H1 (cell line): Measurements from ENCODE around the gene MSI2. TPM values are rescaled to one million over a fixed set of nuclear protein-coding genes. Genes with fewer than 3 reads are reported as not detected.

ENCODE experiments used
- CTCF ChIA-PET: fragments of 300-600 bp; sonication (Branson Sonifier 250); formaldehyde crosslinking; loops from one replicate; lab custom pipeline; 2021; ENCODE audit not compliant: partially characterized antibody; lab: Charles Lee
- POLR2A ChIA-PET: fragments of 300-600 bp; sonication (Branson Sonifier 250); formaldehyde crosslinking; loops from one replicate; lab custom pipeline; 2021; ENCODE audit warnings: inconsistent platforms; ENCODE audit not compliant: partially characterized antibody; lab: Charles Lee
- DNase-seq, 2 experiments: peaks; one replicate each; pipeline versions ENCODE4 v3.0.0 to v3.0.0-alpha.2; 2010 to 2022; ENCODE audit warnings: low spot score in 2 of 2, low read depth in 1 of 2, mixed read lengths in 1 of 2
- FAIRE-seq: peaks from 2 replicates; lab custom pipeline; 2011; peaks lifted over from hg19 to GRCh38; lab: Jason Lieb, UNC
- H2AFZ ChIP-seq: 2 replicates; pipeline ENCODE4 v1.8.1; 2012; ENCODE audit warnings: low read length, inconsistent platforms
- H2AK5ac ChIP-seq: 2 replicates; pipeline ENCODE4 v1.6.1; 2013; ENCODE audit warnings: low read depth, low read length
- H2BK120ac ChIP-seq: replicated peaks from 2 replicates; pipeline ENCODE3; 2013; ENCODE audit warnings: low read depth, low read length, inconsistent platforms
- H2BK12ac ChIP-seq: 2 replicates; pipeline ENCODE4 v1.6.1; 2013; ENCODE audit warnings: low read depth, low read length
- H2BK15ac ChIP-seq: 2 replicates; pipeline ENCODE4 v1.6.1; 2013; ENCODE audit warnings: low read length
- H2BK20ac ChIP-seq: 2 replicates; pipeline ENCODE4 v1.6.1; 2013; ENCODE audit warnings: low read length
- H2BK5ac ChIP-seq: 2 replicates; pipeline ENCODE4 v1.6.1; 2013; ENCODE audit warnings: low read depth, low read length
- H3K14ac ChIP-seq: 2 replicates; pipeline ENCODE4 v1.6.1; 2013; ENCODE audit warnings: inconsistent platforms; ENCODE audit not compliant: insufficient read length
- H3K18ac ChIP-seq: 2 replicates; pipeline ENCODE4 v1.6.1; 2013; ENCODE audit warnings: low read length; ENCODE audit errors: extremely low read depth
- H3K23ac ChIP-seq: 2 replicates; pipeline ENCODE4 v1.6.1; 2013; ENCODE audit warnings: inconsistent platforms; ENCODE audit not compliant: insufficient read length
- H3K23me2 ChIP-seq: 2 replicates; pipeline ENCODE4 v1.6.1; 2013; ENCODE audit warnings: low read depth, low read length
- H3K27ac ChIP-seq: 2 replicates; pipeline ENCODE4 v1.6.1; 2011; ENCODE audit warnings: low read depth, low read length, inconsistent platforms
- H3K27me3 ChIP-seq, 4 experiments: replicated peaks in 1 of 4; 1 replicate in 1 of 4; 2 replicates in 3 of 4; pipeline versions ENCODE4 v1.6.1 to v1.8.1; 2011 to 2013; ENCODE audit warnings: low read length in 3 of 4, mild to moderate bottlenecking in 3 of 4, inconsistent platforms in 2 of 4, mixed read lengths in 2 of 4, moderate library complexity in 1 of 4; ENCODE audit not compliant: control insufficient read depth in 3 of 4, insufficient read depth in 3 of 4; ENCODE audit errors: extremely low read depth in 1 of 4
- H3K36me3 ChIP-seq, 4 experiments: 2 replicates each; pipeline versions ENCODE4 v1.6.1 to v1.8.1; 2011 to 2013; ENCODE audit warnings: mild to moderate bottlenecking in 4 of 4, low read length in 3 of 4, moderate library complexity in 2 of 4, control low read depth in 1 of 4, inconsistent platforms in 1 of 4; ENCODE audit not compliant: insufficient read depth in 4 of 4, control insufficient read depth in 2 of 4
- H3K4ac ChIP-seq: replicated peaks from 2 replicates; pipeline ENCODE3; 2013; ENCODE audit warnings: low read length, low read depth, mixed read lengths, inconsistent platforms; ENCODE audit not compliant: insufficient read length
- H3K4me1 ChIP-seq, 4 experiments: replicated peaks in 1 of 4; 1 replicate in 1 of 4; 2 replicates in 3 of 4; pipeline versions ENCODE4 v1.6.1 to v1.8.1; 2011 to 2013; ENCODE audit warnings: low read length in 3 of 4, inconsistent platforms in 2 of 4, mixed read lengths in 1 of 4; ENCODE audit not compliant: insufficient read depth in 4 of 4, control insufficient read depth in 3 of 4
- H3K4me2 ChIP-seq, 2 experiments: 2 replicates each; pipeline versions ENCODE4 v1.6.1 to v1.8.1; 2011 to 2013; ENCODE audit warnings: low read depth in 2 of 2, low read length in 2 of 2, control low read depth in 1 of 2, inconsistent platforms in 1 of 2, mild to moderate bottlenecking in 1 of 2; ENCODE audit not compliant: insufficient read depth in 1 of 2
- H3K4me3 ChIP-seq, 4 experiments: fragments of 200-600, 300-600 bp in 1 of 4; sonication (generic), shearing (Covaris generic), sonication (Bioruptor Twin) in 1 of 4; 2 replicates each; pipeline versions ENCODE4 v1.5.1 to v1.8.1; 2011 to 2016; ENCODE audit warnings: low read length in 4 of 4, low read depth in 3 of 4, control low read depth in 2 of 4, inconsistent platforms in 2 of 4, mild to moderate bottlenecking in 2 of 4, mixed read lengths in 1 of 4, moderate library complexity in 1 of 4; ENCODE audit not compliant: insufficient read depth in 2 of 4; ENCODE audit errors: extremely low read depth in 1 of 4
- H3K56ac ChIP-seq: replicated peaks from 2 replicates; pipeline ENCODE3; 2013; ENCODE audit warnings: low read depth, mild to moderate bottlenecking, mixed read lengths, low read length, inconsistent platforms; ENCODE audit not compliant: insufficient read length
- H3K79me1 ChIP-seq: 2 replicates; pipeline ENCODE4 v1.6.1; 2013; ENCODE audit warnings: low read depth, low read length, control low read depth
- H3K79me2 ChIP-seq, 2 experiments: 2 replicates each; pipeline versions ENCODE4 v1.6.1 to v1.8.1; 2012 to 2013; ENCODE audit warnings: low read length in 2 of 2, mild to moderate bottlenecking in 2 of 2, inconsistent platforms in 1 of 2; ENCODE audit not compliant: insufficient read depth in 2 of 2, control insufficient read depth in 1 of 2
- H3K9ac ChIP-seq, 4 experiments: replicated peaks in 1 of 4; 1 replicate in 1 of 4; 2 replicates in 3 of 4; pipeline versions ENCODE4 v1.6.1 to v1.8.1; 2011 to 2013; ENCODE audit warnings: low read depth in 3 of 4, low read length in 3 of 4, control low read depth in 2 of 4, mild to moderate bottlenecking in 2 of 4, moderate library complexity in 2 of 4, inconsistent platforms in 1 of 4; ENCODE audit errors: extremely low read depth in 1 of 4
- H3K9me3 ChIP-seq, 2 experiments: 2 replicates each; pipeline versions ENCODE4 v1.6.1 to v1.8.1; 2012 to 2013; ENCODE audit warnings: mild to moderate bottlenecking in 2 of 2, moderate library complexity in 2 of 2, control low read depth in 1 of 2, inconsistent platforms in 1 of 2, low read depth in 1 of 2, low read length in 1 of 2, mixed read lengths in 1 of 2; ENCODE audit not compliant: insufficient read depth in 2 of 2
- H4K20me1 ChIP-seq, 2 experiments: replicated peaks in 1 of 2; 2 replicates each; pipeline versions ENCODE3 to v1.8.1; 2011 to 2013; ENCODE audit warnings: inconsistent platforms in 2 of 2, low read length in 2 of 2, mild to moderate bottlenecking in 1 of 2; ENCODE audit not compliant: insufficient read depth in 2 of 2, control insufficient read depth in 1 of 2
- H4K5ac ChIP-seq: 2 replicates; pipeline ENCODE4 v1.6.1; 2013; ENCODE audit warnings: low read length, low read depth, mixed read lengths, inconsistent platforms; ENCODE audit not compliant: insufficient read length
- H4K8ac ChIP-seq: 2 replicates; pipeline ENCODE4 v1.8.0; 2013; ENCODE audit warnings: mild to moderate bottlenecking, moderate library complexity, low read length, inconsistent platforms; ENCODE audit not compliant: insufficient read depth; ENCODE audit errors: extremely low read depth
- H4K91ac ChIP-seq: replicated peaks from 2 replicates; pipeline ENCODE3; 2013; ENCODE audit warnings: low read length, mixed read lengths, inconsistent platforms; ENCODE audit not compliant: insufficient read length
- EZH2 ChIP-seq: fragments of 200-600 bp; sonication (generic); IDR thresholded peaks from 2 replicates; pipeline ENCODE4 v1.7.1; 2012; ENCODE audit warnings: low read depth, mild to moderate bottlenecking, moderate library complexity, low read length, inconsistent platforms; ENCODE audit not compliant: severe bottlenecking
- KDM1A ChIP-seq: fragments of 200-600, 300-600 bp; sonication (generic); IDR thresholded peaks from 2 replicates; pipeline ENCODE4 v1.7.1; 2016; ENCODE audit warnings: mild to moderate bottlenecking, low read length, borderline replicate concordance
- WGBS, 2 experiments: shearing (Covaris generic) in 1 of 2; methylation state at CpG; one replicate each; pipeline versions ENCODE4 v1.1.6 to v1.1.7; 2013 to 2015; ENCODE audit warnings: low lambda C conversion rate in 2 of 2, mixed read lengths in 2 of 2, inconsistent platforms in 1 of 2, low coverage in 1 of 2, missing lambda C conversion rate in 1 of 2; ENCODE audit not compliant: insufficient replicate concordance in 2 of 2, insufficient coverage in 1 of 2, insufficient read length in 1 of 2; ENCODE audit errors: extremely low coverage in 1 of 2, missing lambda C conversion rate in 1 of 2; 5-methylcytosine and 5-hydroxymethylcytosine counted together
- polyA plus RNA-seq, 7 experiments: library from polyadenylated mRNA; depleted of rRNA in 3 of 7; stranded (reverse) in 5 of 7; unstranded in 2 of 7; fragments of >200 nt in 5 of 7; fragments of 200-250 nt in 2 of 7; gene quantifications; 1 replicate in 5 of 7; 2 replicates in 1 of 7; 4 replicates in 1 of 7; pipeline versions ENCODE4 v1.2.1 to v1.2.3, GENCODE V29; 2011 to 2013; ENCODE audit warnings: missing spikeins in 2 of 7, mixed read lengths in 2 of 7
- total RNA-seq: library from RNA; stranded (reverse); fragmentation: NEBNext Ultra II Directional; extraction: Animal tissue kit (Norgen Biotek cat#: 25700); gene quantifications from 2 replicates; pipeline ENCODE4 v1.2.1, GENCODE V29; 2021

The MSI2 gene
- total and polyA plus RNA-seq, 2 of the 8 experiments (the other 6 are each of a cell fraction or from before 2014, with no cell fraction given): 36.7 to 80.6 TPM

DNA sequence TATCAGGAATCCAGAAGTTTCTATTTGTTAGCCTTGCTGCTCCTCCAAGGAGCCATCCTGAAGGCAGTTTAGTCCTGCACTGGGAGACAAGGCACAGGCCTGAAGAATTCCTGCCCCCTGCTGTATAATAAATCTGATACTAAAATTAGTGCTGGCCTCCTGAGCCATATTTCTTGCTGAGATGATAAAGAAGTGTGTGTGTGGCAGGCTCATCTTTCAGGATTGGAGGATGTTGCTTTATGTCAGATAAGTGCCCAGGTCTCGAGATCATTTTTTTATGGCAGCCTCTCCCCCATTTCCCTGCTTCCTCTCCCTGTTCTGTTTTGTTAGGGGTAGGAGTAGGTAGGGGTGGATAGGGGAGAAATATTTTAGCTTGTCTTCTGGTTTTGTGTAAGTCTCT, 26.0 kb downstream of the MSI2 start:
- 80% methylated on average over 1 of the region's 1 CpG; no CpG with 5 or more reads in 1 of the 2 experiments for WGBS, 2 experiments
- H3K79me1 ChIP-seq: peaks cover 12% of the 10 kb centered on the region
- H3K14ac ChIP-seq: no peak overlapping the region
- H3K4me3 ChIP-seq: no peak overlapping the region
- no peak overlapping the region for H3K23ac ChIP-seq
- no peak overlapping the region for H3K56ac ChIP-seq
- H3K79me2 ChIP-seq: peaks cover 0 to 36% of the 10 kb centered on the region in 2 experiments; a peak in 3 of 4 replicates
- no peak overlapping the region for H4K8ac ChIP-seq
- H2AK5ac ChIP-seq: no peak overlapping the region
- FAIRE-seq: no peak
- H4K5ac ChIP-seq: no peak overlapping the region
- no peak overlapping the region for H3K4me2 ChIP-seq
- no peak overlapping the region for H4K91ac ChIP-seq
- H3K4me1 ChIP-seq: peaks cover 10 to 24% (median 19%) of the 10 kb centered on the region in 4 experiments; a peak in 6 of 7 replicates
- H3K27me3 ChIP-seq: no peaks in the 10 kb centered on the region
- H2BK5ac ChIP-seq: no peak overlapping the region
- no peak overlapping the region for H2BK20ac ChIP-seq
- H2BK15ac ChIP-seq: no peak overlapping the region
- H3K9me3 ChIP-seq: no peaks in the 10 kb centered on the region
- H3K9ac ChIP-seq: no peak overlapping the region
- CTCF ChIA-PET: interaction anchor here (0.8 to 1.9 kb wide), 4 partner anchors 12 to 389 kb away, joined by 4 to 8 read pairs (median 5); no protein-coding TSS in a partner anchor
- H2BK12ac ChIP-seq: no peak overlapping the region
- POLR2A ChIA-PET: interaction anchor here (0.9 to 1.4 kb wide), 4 partner anchors 9 to 122 kb away, joined by 3 to 4 read pairs (median 3); no protein-coding TSS in a partner anchor
- no peak for DNase-seq
- no peak overlapping the region for H3K18ac ChIP-seq
- H3K36me3 ChIP-seq: peaks cover 0 to 15% (median 4%) of the 10 kb centered on the region in 4 experiments; a peak in 2 of 8 replicates
- no peaks in the 10 kb centered on the region for H3K23me2 ChIP-seq
- no peak overlapping the region for H3K27ac ChIP-seq
- H2AFZ ChIP-seq: no peak overlapping the region
- peaks cover 15 to 25% of the 10 kb centered on the region in 2 experiments for H4K20me1 ChIP-seq
- H2BK120ac ChIP-seq: no peak overlapping the region
- H3K4ac ChIP-seq: no peak overlapping the region
- TF ChIP-seq KDM1A: no peak
- no peak for TF ChIP-seq EZH2
